AG09319 (cell line): ENCODE data around the gene MBLAC1.

Source experiments
- DNase-seq: peaks from one replicate; pipeline ENCODE4 v3.0.0-alpha.2; 2010; ENCODE audit warnings: low read depth; ENCODE audit errors: extremely low read depth
- TF ChIP-seq, protein P1 (sequence below): IDR thresholded peaks from 2 replicates; pipeline ENCODE4 v1.5.1; 2011; ENCODE audit warnings: low read depth, mild to moderate bottlenecking, inconsistent platforms, low read length, moderate library complexity

The MBLAC1 gene, protein sequence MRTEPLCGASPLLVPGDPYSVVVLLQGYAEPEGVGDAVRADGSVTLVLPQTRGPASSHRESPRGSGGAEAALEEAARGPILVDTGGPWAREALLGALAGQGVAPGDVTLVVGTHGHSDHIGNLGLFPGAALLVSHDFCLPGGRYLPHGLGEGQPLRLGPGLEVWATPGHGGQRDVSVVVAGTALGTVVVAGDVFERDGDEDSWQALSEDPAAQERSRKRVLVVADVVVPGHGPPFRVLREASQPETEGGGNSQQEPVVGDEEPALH

DNA sequence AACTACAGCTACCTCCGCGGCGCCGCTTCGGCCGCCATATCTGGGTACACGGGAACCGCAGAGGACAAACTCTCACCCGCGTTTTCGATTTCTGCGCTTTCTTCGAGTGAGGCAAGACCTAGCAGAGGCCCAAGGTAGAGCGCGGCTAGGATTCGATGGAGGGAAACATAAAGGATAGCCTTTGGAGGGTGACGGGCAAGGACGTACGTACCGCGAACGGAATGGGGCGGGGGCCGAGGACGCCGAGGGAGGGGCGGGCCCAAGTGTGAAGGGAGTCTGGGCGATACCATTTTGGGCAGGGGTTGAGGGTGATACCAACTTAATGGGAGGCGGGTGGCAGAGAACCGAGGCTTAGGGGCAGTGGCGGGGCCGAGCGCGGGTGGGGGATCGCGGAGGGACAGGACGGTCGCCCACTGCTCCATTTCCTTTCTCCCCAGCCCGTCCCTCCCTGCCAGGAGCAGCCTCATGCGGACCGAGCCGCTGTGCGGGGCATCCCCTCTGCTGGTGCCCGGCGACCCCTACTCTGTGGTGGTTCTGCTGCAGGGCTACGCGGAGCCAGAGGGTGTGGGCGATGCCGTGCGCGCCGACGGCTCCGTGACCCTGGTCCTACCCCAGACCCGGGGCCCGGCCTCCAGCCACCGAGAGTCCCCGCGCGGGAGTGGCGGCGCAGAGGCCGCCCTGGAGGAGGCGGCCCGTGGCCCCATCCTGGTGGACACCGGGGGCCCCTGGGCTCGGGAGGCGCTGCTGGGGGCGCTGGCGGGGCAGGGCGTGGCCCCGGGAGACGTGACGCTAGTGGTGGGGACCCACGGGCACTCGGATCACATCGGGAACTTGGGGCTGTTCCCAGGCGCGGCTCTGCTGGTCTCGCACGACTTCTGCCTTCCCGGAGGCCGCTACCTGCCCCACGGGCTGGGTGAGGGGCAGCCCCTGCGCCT lies at the start of gene MBLAC1:
Gene MBLAC1 (plus strand): TSS at position 37 of the 935 bp plus-strand sequence. CDS start 429 bp downstream, at position 466.
- TF ChIP-seq, protein P1, sequence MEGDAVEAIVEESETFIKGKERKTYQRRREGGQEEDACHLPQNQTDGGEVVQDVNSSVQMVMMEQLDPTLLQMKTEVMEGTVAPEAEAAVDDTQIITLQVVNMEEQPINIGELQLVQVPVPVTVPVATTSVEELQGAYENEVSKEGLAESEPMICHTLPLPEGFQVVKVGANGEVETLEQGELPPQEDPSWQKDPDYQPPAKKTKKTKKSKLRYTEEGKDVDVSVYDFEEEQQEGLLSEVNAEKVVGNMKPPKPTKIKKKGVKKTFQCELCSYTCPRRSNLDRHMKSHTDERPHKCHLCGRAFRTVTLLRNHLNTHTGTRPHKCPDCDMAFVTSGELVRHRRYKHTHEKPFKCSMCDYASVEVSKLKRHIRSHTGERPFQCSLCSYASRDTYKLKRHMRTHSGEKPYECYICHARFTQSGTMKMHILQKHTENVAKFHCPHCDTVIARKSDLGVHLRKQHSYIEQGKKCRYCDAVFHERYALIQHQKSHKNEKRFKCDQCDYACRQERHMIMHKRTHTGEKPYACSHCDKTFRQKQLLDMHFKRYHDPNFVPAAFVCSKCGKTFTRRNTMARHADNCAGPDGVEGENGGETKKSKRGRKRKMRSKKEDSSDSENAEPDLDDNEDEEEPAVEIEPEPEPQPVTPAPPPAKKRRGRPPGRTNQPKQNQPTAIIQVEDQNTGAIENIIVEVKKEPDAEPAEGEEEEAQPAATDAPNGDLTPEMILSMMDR, result no peak
- DNase-seq, result peak; percentile 86

DNA sequence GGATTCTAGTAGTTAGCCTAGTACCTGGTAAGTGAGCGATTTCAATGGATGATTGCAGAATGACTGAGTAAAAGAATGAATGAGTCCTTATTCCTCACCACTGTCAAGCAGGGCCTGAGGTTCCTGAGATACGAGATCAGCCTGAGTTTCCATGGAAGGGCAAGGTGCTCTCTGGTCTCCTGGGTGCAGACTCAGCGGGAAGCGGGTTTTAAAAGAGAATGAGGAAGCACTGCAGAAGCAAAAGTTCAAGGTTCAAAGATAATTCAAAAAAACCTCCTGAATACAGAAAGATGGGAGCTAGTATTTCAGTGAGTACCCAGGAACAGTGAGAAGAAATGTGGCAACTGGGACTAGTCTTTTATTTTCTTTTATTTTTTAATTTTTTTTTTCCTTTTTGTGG lies 49.6 kb upstream of the MBLAC1 start:
- no peak for DNase-seq
- TF ChIP-seq, protein P1, result no peak

DNA sequence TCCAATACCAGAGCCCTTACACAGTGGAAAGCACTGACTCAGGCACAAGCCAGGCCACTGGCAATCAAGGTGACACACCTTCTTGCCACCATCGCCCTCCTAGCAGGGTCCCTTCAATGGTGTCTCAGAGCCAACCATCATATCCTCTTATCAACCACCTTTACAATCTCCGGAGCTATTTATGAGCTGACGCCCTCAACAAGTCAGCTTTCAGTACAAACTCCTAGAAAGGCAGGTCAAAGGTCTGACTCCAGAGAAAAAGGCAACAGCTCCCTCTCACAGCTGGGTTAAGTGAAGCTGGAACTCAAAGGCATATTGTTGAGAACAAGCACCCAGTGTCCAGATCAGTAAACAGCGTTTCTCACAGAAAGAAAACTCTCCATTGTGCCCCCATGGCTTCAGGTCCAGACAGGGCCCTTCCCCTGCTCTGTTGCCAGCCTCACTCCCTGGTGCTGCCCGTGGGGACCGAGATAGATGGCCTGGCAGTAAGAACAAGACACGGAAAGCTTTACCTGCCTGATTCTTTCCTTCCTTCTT lies 47.7 kb upstream of the MBLAC1 start:
- TF ChIP-seq, protein P1, result no peak
- DNase-seq, result no peak

DNA sequence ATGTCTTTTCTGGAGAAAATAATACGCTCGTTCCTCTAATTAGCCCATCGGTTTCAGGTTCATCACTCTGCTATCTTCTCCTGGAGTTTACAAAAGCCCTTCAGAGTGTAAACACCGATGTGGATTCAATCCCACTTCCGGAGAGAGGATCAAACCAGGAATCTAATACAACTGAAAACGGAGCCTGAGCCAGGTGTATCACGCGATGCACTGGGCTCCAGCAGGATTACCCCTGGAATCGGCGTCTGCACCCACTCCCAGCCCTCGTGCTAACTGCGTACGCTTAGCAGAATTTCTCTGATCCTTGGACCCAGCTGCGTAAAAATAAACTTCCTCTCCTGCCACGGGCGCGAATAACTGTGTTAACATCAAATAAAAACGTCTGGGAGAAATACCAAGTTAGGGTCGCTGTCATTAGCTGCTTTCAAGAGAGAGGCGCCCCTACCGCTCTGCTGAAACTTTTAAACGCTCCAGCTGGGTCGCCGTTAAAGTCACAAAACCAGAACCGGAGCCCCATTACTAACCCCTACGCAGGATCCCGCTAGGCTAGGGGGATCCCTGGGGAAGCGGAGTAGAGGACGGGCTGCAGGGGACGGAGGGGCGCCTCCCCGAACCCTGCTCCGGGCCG lies 45.7 kb upstream of the MBLAC1 start:
- no peak for DNase-seq

DNA sequence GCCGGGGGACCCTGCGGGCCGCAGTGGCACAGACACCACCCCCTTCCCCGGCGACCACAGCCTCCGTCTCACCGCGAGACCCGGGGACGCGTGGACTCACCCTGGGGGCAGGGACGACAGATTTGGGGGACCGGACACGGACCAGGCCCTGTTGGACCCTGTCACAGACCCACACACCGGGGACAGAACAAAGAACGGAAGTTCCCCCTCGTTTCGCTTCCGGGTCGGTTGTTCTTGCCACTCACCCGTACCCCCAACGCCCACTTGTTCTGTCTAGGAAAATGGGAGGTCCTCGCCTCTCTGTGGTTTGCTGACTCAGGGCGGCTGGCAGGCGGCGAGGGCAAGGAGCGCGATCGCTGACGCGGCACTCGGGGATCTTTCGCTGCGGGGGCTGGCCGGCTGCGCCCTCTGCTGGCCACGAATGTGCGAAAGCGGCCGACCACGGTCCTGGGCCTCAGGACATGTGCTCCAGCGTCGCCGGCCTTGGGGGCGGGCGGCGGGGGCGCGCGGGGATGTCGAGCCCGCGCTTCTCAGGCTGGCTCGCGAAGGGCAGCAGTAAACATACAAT lies 45.1 kb upstream of the MBLAC1 start, which contains the start of gene ZNF3:
Gene ZNF3 (minus strand): TSS at position 189 of the 568 bp plus-strand sequence. CDS start 4,366 bp downstream, outside the sequence.
- TF ChIP-seq, protein P1, result peak; percentile 79

More for the DNA sequence above, 45.7 kb upstream of the MBLAC1 start:
- TF ChIP-seq, protein P1, result no peak

DNA sequence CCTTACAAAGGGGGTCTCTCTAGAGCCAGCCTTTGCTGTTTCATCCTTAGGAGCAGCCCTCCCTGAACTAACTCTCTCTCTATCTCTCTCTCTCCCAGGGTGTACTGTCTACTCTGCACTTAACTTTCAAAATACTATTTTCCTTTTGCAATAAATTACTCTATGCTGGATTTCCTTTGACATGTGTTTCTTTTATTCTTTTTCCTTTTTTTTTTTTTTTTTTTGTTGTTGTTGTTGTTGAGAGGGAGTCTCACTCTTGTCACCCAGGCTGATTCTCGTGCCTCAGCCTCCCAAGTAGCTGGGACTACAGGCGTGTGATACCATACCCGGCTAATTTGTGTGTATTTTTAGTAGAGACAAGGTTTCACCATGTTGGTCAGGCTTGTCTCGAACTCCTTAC lies 43.8 kb upstream of the MBLAC1 start:
- no peak for DNase-seq
- TF ChIP-seq, protein P1, result no peak

More for the DNA sequence above, 45.1 kb upstream of the MBLAC1 start, which contains the start of gene ZNF3:
- DNase-seq, result peak; percentile 98
